ENCODE results near the gene LGALS1.

Gene LGALS1

GRCh38 chr22:37659897-37660708 is 15.3 kb upstream of the LGALS1 start:
- H3K9me2 ChIP-seq (ENCODE audit: low read depth, low read length) = no peaks in the 10 kb centered on the region
- no peak for TF ChIP-seq EZH2 (IDR thresholded peaks at IDR 0.05; ENCODE audit: borderline replicate concordance, low read length)
- no peak for TF ChIP-seq CTCF (IDR thresholded peaks at IDR 0.05; ENCODE audit: low read length)
- peaks cover 46% of the 10 kb centered on the region for H3K4me1 ChIP-seq (ENCODE audit: insufficient read depth, low read length, severe bottlenecking)
- H3K9ac ChIP-seq (ENCODE audit: low read length) = peak overlapping the region; percentile 87
- no peaks in the 10 kb centered on the region for H4K20me1 ChIP-seq (ENCODE audit: insufficient read depth, low read length)
- H3F3A ChIP-seq (ENCODE audit: insufficient read depth, low read length) = no peaks in the 10 kb centered on the region
- peaks cover 42% of the 10 kb centered on the region for H3K36me3 ChIP-seq (ENCODE audit: insufficient read depth, low read length)
- peak overlapping the region; percentile 84 for H3K27ac ChIP-seq (ENCODE audit: low read depth, low read length, poor library complexity, severe bottlenecking)
- no peak overlapping the region for H2AFZ ChIP-seq (ENCODE audit: low read length)
- H3K9me3 ChIP-seq (ENCODE audit: low read length) = no peaks in the 10 kb centered on the region
- H3K4me2 ChIP-seq (ENCODE audit: low read length) = peak overlapping the region; percentile 89
- peaks cover 53% of the 10 kb centered on the region for H3K79me2 ChIP-seq (ENCODE audit: insufficient read depth, low read length)
- no peaks in the 10 kb centered on the region for H3K27me3 ChIP-seq (ENCODE audit: insufficient read depth, low read length)
- H3K4me3 ChIP-seq (ENCODE audit: low read depth, low read length, poor library complexity, severe bottlenecking) = peak overlapping the region; percentile 82

GRCh38 chr22:37660709-37661045 is 14.8 kb upstream of the LGALS1 start:
- H3K9me2 ChIP-seq (ENCODE audit: low read depth, low read length) = no peaks in the 10 kb centered on the region
- TF ChIP-seq EZH2 (IDR thresholded peaks at IDR 0.05; ENCODE audit: borderline replicate concordance, low read length) (no peak), CTCF (IDR thresholded peaks at IDR 0.05; ENCODE audit: low read length) (no peak)
- peaks cover 46% of the 10 kb centered on the region for H3K4me1 ChIP-seq (ENCODE audit: insufficient read depth, low read length, severe bottlenecking)
- peak overlapping the region; percentile 84 for H3K27ac ChIP-seq (ENCODE audit: low read depth, low read length, poor library complexity, severe bottlenecking)
- no peaks in the 10 kb centered on the region for H3K27me3 ChIP-seq (ENCODE audit: insufficient read depth, low read length)
- H3F3A ChIP-seq (ENCODE audit: insufficient read depth, low read length) = no peaks in the 10 kb centered on the region
- peaks cover 53% of the 10 kb centered on the region for H3K79me2 ChIP-seq (ENCODE audit: insufficient read depth, low read length)
- peaks cover 47% of the 10 kb centered on the region for H3K36me3 ChIP-seq (ENCODE audit: insufficient read depth, low read length)
- H3K9ac ChIP-seq (ENCODE audit: low read length) = peak overlapping the region; percentile 87
- no peak overlapping the region for H2AFZ ChIP-seq (ENCODE audit: low read length)
- no peaks in the 10 kb centered on the region for H4K20me1 ChIP-seq (ENCODE audit: insufficient read depth, low read length)
- peak overlapping the region; percentile 89 for H3K4me2 ChIP-seq (ENCODE audit: low read length)
- no peaks in the 10 kb centered on the region for H3K9me3 ChIP-seq (ENCODE audit: low read length)
- H3K4me3 ChIP-seq (ENCODE audit: low read depth, low read length, poor library complexity, severe bottlenecking) = peak overlapping the region; percentile 82

- Histone ChIP-seq H3K27ac (ENCODE audit: low read depth, low read length, poor library complexity, severe bottlenecking) (peak overlapping the region; percentile 84), H3K9me3 (ENCODE audit: low read length) (no peaks in the 10 kb centered on the region), H3F3A (ENCODE audit: insufficient read depth, low read length) (no peaks in the 10 kb centered on the region), H3K36me3 (ENCODE audit: insufficient read depth, low read length) (peaks cover 54% of the 10 kb centered on the region), H3K27me3 (ENCODE audit: insufficient read depth, low read length) (no peaks in the 10 kb centered on the region), H3K4me3 (ENCODE audit: low read depth, low read length, poor library complexity, severe bottlenecking) (peak overlapping the region; percentile 82), H3K9ac (ENCODE audit: low read length) (peak overlapping the region; percentile 87; the same call in 1 of the 2 replicates), H3K4me1 (ENCODE audit: insufficient read depth, low read length, severe bottlenecking) (peaks cover 46% of the 10 kb centered on the region), H4K20me1 (ENCODE audit: insufficient read depth, low read length) (no peaks in the 10 kb centered on the region), H3K9me2 (ENCODE audit: low read depth, low read length) (no peaks in the 10 kb centered on the region), H3K4me2 (ENCODE audit: low read length) (peak overlapping the region; percentile 89), H2AFZ (ENCODE audit: low read length) (no peak overlapping the region), H3K79me2 (ENCODE audit: insufficient read depth, low read length) (peaks cover 53% of the 10 kb centered on the region)
- TF ChIP-seq CTCF (IDR thresholded peaks at IDR 0.05; ENCODE audit: low read length) = peak; percentile 67
- no peak for TF ChIP-seq EZH2 (IDR thresholded peaks at IDR 0.05; ENCODE audit: borderline replicate concordance, low read length)
Measured at GRCh38 chr22:37661160-37661924, 14.1 kb upstream of the LGALS1 start.

Measured in OCI-LY1 (cell line).